HG03095 (cell line): Measurements from ENCODE around the gene IPO8.

Source experiments
- ATAC-seq: cut with Tn5 transposase; IDR thresholded peaks from one replicate; pipeline ENCODE4 v1.9.1; 2021; ENCODE audit warnings: moderate library complexity; ENCODE audit not compliant: unreplicated experiment

IPO8 gene

DNA sequence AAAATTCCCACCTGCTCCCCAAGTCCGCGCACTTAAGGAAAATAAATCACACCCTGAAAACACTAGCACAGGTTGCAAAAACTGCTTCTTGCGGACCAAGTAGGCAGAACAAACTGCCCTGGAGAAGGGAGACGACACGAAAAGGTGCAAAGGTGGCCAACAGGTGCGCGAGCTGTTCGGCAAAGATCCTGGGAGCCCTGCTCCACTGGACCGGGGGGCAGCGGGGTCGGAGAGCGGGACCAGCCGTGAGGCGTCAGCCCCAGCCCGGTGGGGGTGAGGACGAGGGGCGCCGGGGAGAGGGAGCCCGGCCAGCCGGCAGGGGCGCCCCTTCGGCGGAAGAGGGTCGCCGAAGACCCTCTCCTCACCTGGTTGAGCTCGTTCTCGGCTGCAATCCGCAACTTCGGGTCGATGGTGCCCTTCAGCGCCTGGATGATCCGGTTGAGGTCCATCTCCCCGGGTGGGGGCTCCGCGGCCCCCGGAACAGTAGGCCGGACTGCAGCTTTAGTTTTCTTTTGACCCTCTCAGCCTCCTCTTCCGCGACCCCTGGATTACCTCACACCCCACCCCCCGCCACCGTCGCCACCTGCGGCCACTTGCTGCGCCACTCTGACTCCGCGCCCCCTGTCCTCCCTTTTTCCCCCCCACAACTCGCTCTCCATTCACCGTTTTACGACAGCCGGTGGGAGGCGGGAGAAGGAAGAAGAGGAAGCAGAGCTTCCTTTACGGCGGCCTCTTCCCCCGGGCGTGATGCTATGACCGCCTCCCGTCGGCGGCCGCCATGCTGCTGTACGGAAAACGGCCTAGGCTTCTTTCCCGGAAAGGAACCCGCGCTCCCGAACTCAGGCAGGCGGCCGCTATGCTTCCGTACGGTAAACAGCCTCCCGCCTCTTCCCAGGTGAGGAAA is at the start of gene IPO8:
Gene IPO8 (minus strand): TSS at position 671 of the 904 bp plus-strand sequence. CDS start 222 bp downstream, at position 449.
- ATAC-seq = peak; percentile 74

- no peak for ATAC-seq
Measured at GRCh38 chr12:30744321-30744720, 48.7 kb upstream of the IPO8 start.

- ATAC-seq = no peak
Measured at GRCh38 chr12:30740274-30740673, 44.6 kb upstream of the IPO8 start.

DNA sequence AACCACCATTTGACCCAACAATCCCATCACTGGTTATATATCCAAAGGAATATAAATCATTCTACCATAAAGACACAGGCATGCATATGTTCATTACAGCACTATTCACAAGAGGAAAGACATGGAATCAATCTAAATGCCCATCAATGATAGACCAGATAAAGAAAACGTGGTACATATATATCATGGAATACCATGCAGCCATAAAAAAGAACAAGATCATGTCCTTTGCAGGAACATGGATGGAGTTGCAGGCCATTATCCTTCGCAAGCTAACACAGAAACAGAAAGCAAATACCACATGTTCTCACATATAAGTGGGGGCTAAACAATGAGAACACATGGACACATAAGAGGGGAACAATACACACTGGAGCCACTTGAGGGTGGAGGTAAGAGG is 43.4 kb upstream of the IPO8 start:
- no peak for ATAC-seq

DNA sequence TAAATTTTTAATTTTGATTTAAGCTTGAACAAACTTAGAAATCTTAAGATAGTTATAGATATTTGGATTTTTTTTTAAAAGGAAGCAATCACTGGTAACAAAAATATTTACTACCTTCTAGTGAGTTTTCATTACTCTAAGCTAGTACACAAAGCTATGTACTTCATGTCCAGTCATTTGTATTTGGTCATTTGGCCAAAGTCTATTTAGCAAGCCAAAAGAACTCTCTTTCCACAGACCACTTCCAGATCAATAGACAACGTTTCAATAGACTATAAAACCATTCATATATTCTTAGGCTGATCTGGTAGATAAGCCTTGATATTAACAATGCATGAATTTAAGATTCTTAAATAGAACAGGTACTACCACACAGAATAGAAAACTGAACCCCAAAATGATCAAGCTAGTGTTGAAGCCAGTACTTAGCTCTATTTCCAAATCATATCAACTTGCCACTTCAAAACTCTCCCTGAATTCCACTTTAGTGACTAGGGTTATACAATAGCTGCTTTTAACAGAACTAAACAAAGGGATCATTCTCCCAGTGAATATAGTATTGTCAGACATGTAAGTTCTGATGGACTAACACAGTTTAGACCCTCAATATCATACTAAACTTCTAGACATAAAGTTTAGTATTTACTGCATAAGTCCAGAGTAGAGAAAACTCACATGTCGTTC is 37.4 kb upstream of the IPO8 start:
- no peak for ATAC-seq

DNA sequence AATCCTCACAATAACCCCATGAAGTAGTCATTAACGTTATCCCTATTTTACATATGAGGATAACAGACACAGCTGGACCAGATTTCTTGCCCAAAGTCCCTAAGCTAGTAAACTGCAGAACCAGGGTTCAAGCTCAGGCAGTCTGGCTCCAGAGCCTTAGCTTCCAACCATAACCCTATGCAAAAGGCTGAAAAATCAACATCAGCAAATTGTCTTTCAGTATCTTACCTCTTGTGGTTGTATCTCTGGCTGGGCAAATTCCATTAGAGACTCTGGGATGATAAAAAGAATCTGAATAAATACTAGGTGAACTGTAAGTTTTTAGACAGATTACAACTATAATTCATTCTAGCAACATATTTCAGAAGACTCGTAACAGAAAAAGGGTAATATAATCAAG is 34.3 kb upstream of the IPO8 start:
- no peak for ATAC-seq

DNA sequence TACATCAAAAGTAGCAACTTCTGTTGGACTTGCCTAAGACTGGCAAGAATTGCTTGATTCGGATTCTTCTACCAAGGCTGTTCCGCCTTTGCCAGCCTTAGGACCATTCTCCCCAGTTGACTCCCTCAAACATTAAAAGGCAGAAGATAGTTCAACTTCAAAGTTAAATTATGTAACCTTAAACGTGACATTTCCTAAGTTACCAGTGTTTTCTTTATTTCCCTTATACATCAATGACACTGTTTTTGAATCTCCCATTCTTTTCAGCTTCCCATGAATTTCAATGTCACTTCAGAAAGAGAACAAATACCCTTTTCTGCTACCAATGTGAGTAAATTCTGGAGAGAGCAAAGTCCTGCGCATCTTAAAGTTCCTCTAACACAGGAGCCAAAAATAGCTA is 33.9 kb upstream of the IPO8 start:
- no peak for ATAC-seq

- ATAC-seq = no peak
Measured at GRCh38 chr12:30726647-30727046, 31.0 kb upstream of the IPO8 start.

DNA sequence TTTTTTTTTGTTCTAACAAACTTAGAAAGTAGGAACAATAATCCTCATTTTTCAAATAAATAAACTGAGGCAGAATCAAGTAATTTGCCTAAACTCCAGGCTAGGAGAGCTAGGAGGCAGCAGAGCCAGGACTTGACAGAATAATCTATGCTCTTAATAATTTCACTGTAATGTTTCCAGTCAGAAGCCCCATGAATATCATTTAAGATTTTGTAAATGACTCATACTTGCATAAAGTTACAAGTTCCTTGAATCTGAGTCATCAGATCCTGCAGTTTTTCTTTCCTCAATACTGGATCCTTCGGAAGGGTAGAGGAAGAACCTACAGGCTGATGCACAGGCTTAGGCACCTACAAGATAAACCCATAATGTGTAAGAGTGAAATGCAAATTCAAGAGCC is 30.1 kb upstream of the IPO8 start:
- ATAC-seq = no peak

GRCh38 chr12:30719060-30719459 is 23.4 kb upstream of the IPO8 start:
- ATAC-seq = no peak

DNA sequence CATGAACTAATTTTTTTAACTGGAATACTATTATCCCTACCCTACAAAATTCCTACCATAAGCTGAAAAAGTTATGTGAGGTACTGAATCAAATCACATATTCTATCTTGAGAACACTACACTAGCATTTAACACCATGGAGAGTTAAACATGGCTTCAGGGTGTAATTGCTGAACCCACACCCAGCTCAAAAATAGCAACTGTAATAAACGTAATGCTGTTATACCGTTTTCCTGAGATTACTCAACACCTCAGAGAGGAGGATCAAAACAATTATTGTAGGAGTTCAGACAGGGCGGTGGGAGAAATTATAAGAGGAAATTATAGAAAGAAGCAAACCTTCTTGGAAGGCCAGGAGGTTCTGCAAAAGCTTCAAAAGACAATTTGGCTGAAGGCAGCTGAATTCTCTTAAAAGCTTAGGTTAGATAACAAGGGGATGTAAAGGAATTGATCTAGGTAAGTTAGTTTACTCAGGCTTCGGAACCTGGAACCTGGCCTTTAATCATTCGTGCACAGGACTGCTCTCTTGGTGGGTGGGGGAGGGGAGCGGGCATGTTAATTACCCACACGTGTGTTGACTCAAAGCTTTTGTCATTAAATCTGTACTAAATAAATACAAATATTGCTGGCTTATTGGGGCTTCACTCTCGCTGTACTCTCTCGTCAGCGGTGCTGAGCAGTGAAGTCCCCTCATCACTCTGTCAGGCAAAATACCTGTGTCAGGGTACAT is 12.1 kb upstream of the IPO8 start:
- ATAC-seq = no peak

DNA sequence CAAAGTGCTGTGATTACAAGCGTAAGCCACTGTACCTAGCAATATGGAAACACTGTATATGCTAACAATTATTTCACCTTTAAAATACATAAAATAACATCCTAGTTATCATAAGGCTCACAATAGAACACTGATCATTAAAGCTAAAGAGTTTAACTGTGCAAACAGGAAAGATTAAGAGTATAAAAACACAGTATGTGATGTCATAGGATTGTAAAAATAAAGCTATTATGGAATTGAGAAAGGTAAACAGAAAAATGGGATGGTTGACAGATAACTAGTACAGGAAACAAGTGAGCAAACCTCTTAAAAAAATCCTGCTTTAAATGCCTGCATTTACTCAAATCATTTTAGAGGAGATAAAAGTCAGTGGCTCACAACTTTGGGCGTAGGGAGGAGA is 10.8 kb upstream of the IPO8 start:
- ATAC-seq = no peak

- ATAC-seq = no peak
Measured at GRCh38 chr12:30701056-30701455, 5.4 kb upstream of the IPO8 start.

DNA sequence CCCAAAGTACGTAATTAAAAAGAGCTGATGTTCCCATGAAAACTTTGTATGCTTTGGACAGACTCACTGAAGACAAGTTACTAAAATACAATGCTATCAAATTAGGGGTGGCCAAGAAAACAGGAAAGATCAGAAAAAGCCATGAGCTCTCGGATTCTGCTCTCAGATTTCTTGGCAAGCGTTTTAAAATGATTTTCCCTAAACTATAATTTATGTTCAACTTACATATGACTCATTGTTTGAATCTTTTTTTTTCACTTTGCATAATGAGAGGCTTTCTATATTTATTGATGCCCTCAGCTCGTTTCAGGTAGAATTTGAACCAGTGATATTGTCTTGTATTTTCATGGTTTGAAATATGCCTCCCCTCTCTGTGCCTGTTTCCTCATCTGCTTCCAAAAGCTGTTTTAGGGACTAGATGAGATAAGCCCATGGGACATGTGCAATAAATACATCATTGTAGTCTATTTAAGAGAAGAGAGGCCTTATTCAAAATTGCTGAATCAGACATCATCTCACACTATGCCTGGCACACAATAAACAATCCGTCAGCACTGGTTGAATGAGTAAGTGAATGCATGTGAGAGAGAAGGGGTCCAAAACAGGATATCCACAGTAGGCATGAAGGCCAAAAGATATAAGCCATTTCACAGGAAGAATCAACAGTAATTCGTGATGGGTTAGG is 4.7 kb upstream of the IPO8 start:
- no peak for ATAC-seq

DNA sequence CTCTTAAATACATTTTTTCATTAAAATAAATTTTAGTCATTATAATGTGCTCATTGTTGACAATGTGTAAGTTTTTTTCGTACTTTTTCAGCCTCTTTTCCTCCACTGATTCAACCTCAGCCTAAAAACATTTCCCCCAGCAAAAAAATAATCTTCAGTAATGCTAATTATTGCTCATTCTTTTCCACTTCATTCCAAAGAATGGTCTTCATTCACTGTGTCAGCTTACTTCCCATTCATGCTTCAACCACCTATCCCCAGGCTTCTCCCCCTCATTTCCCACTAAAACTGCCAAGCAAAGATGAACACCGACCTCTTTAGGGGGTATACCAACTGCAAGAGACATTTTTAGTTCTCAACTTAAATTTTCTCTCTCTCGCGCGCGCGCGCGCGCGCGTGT is 2.7 kb upstream of the IPO8 start:
- no peak for ATAC-seq

DNA sequence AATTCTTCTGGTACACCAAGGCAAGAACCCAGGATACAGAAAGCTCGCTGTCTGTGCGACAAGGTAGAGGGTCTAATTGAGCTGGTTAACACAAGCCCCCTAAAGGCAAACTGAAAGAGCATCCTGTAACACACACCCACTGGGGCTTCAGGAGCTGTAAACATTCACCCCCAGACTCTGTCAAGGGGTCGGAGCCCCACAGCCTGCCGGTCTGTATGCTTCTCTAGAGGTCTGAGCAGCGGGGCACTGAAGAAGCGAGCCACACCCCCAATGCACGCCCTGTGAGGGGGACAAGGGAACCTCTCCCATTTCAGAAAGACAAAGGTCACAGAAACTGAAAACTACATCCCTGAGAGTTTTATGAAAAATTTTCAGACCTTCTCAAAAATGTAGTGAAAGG is 1.3 kb upstream of the IPO8 start:
- no peak for ATAC-seq

DNA sequence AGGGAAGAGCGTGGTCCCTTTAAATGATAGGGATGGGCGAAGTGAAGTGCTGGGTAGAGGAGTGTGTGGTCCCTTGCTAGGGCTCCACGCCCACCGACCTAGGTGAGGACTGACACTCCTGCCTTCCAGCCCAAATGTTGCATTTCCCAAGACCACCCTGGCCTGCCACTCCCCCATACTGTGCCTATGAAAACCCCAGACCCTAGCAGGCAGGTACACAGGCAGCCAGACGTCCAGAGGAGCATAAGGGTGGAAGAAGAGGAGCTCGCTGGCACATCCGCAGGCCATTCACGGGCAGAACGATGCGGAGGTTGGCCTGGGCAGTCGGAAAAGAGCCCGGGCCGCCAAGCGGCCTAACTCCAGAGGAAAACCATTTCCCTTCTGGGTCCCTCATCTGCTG is 817 bp upstream of the IPO8 start:
- ATAC-seq = no peak

- peak; percentile 22 for ATAC-seq
Measured at GRCh38 chr12:30696103-30696408, 387 bp upstream of the IPO8 start.

GRCh38 chr12:30694412-30695198 is 1.1 kb downstream of the IPO8 start:
- peak; percentile 26 for ATAC-seq

DNA sequence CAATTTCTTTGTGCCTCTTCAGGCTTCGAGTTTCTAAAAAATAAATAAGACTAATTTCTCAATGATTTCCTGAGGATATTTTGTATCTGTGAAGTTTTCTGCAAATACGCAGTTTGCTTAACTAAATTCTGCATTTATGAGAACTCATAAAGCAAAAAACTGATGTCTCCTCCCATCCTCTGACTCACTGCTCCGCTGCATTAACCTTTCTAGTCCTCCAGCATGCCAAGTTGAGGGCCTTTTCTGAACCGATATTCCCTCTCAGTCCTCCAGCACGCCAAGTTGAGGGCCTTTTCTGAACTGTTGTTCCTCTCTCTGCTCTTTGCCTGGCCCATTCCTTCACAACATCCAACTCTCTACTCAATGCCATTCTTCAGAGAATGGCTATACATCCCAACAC is 3.2 kb downstream of the IPO8 start:
- ATAC-seq = no peak
